OCI-LY7 (cell line): Measurements from ENCODE around the gene SLC13A5.

Source experiments
- EZH2phosphoT487 ChIP-seq: fragments of 200-600 bp; sonication (generic); IDR thresholded peaks from 2 replicates; pipeline ENCODE4 v1.6.1; 2018; ENCODE audit warnings: low read depth, borderline replicate concordance, mild to moderate bottlenecking, mixed run types, antibody characterized with exemption, low read length, moderate library complexity, mixed read lengths
- TF ChIP-seq, protein P1 (sequence below): fragments of 200-600 bp; sonication (generic); conservative IDR thresholded peaks from 2 replicates; pipeline ENCODE4 v1.5.1; 2014; ENCODE audit warnings: mild to moderate bottlenecking, antibody characterized with exemption, low read length, moderate library complexity, mixed read lengths

DNA sequence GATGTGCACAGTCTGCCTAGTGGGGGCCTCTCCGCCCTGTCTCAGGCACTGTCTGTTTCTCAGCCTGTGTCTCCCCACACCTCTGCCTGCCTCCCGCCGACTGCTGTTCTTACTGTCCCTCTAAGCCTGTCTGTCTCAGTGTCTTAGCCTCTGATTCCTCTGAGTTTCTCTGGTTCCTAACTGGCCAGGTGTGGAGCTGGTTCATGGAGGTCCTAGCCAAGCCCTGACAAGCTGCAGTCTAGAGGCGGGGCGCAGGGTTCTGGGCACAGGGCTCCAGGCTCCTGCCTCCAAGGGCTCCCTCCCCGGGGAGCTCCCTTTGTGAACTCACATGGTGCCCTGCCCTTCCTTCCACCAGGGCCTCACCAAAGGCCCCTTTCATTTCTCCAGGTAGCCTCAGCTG, 42.2 kb downstream of the SLC13A5 start:
- TF ChIP-seq, protein P1, sequence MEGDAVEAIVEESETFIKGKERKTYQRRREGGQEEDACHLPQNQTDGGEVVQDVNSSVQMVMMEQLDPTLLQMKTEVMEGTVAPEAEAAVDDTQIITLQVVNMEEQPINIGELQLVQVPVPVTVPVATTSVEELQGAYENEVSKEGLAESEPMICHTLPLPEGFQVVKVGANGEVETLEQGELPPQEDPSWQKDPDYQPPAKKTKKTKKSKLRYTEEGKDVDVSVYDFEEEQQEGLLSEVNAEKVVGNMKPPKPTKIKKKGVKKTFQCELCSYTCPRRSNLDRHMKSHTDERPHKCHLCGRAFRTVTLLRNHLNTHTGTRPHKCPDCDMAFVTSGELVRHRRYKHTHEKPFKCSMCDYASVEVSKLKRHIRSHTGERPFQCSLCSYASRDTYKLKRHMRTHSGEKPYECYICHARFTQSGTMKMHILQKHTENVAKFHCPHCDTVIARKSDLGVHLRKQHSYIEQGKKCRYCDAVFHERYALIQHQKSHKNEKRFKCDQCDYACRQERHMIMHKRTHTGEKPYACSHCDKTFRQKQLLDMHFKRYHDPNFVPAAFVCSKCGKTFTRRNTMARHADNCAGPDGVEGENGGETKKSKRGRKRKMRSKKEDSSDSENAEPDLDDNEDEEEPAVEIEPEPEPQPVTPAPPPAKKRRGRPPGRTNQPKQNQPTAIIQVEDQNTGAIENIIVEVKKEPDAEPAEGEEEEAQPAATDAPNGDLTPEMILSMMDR: no peak
- TF ChIP-seq EZH2phosphoT487: no peak
